HG03066 (cell line): ENCODE measurements around the gene CRTC1.

Experiments used
- ATAC-seq: cut with Tn5 transposase; IDR thresholded peaks from one replicate; pipeline ENCODE4 v1.9.1; 2021; ENCODE audit warnings: low read depth; ENCODE audit not compliant: unreplicated experiment

CRTC1 gene

DNA sequence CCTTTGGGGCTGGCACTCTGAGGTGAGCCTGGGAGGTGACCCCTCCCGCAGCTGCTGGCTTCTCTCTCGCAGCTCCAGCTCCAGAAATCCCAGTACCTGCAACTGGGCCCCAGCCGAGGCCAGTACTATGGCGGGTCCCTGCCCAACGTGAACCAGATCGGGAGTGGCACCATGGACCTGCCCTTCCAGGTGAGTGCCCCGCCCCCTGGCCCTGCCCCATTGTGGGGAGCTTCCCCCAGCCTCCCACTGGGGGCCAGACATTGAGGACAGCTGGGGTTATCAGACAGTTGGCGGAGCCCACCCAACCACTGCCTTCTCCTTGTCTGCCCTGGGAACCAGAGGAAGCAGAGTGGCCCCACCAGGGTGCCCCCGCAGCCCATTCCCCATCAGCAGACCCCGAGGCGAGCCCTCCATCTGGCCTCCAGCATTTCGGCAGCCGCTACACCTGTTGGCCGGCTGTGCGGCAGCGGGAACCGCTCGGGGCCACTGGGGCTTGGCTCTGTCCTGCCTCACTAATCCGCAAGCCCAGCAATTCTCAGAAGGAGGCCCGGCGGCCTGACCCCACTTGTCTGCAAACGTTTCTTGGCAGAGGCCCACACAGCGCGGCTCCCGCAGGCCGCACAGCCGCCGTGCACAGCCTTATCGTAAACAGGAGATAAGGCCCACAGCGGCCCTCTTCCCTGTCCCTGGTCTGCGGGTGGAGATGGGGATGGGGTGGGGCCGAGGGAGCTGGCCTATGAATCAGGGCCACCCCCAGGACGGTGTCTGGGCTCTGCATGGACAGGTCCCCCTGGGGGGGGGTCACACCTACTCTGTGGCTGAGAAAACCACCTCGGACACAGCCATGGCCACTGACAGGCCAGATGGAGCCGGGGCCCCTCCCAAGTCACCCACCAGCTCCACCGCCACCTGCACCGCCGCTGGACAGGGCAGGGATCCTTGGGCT lies 59.6 kb downstream of the CRTC1 start:
- no peak for ATAC-seq

DNA sequence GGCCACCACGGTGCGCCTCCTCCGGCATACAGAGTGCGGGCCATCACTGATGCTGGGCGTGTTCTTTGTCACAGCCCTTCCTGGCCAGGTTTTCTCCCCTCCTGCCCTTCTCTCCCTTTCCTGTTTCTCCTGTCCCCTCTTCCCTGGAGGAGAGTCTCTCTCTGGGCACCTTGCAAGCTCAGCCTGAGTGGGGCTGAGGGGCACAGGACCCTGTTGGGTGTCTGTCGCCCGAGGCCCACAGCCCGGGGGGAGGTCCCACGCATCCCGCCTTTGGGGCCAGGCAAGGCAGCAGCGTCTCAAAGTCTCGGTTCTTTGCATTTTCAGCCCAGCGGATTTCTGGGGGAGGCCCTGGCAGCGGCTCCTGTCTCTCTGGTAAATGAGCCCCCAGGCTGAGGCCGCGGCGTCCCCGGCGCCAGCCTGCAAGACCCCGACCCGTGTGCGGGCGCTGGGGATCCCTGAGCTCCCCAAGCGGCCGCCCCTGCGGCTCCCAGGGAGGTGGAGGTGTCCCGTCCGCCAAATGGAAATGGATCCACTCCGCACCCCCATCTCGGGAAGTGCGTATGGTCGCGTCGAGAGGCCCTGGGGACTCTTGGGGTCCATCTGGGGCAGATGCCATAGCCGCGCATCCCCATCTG lies 60.4 kb downstream of the CRTC1 start:
- no peak for ATAC-seq

- ATAC-seq = no peak
Measured at GRCh38 chr19:18745012-18745735, 61.7 kb downstream of the CRTC1 start.

DNA sequence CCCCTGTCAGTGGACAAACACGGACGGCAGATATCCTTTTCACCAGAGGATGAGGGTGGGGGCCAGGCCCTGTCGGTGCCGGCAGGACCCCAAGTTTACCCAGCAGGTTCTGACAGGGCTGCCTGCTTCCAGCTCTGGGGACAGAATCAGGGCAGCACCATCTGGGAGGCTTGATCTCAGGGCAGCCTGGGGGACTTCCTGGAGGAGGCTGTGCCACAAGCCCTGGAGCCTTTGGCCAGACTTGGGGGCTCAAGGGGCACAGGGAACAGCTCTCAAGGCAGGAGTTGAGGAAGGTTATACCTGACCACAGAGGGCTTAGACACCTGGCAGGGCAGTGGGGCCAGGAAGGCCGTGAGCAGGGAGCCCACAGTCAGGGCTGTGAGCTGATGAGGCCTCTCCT lies 62.5 kb downstream of the CRTC1 start:
- ATAC-seq = no peak

DNA sequence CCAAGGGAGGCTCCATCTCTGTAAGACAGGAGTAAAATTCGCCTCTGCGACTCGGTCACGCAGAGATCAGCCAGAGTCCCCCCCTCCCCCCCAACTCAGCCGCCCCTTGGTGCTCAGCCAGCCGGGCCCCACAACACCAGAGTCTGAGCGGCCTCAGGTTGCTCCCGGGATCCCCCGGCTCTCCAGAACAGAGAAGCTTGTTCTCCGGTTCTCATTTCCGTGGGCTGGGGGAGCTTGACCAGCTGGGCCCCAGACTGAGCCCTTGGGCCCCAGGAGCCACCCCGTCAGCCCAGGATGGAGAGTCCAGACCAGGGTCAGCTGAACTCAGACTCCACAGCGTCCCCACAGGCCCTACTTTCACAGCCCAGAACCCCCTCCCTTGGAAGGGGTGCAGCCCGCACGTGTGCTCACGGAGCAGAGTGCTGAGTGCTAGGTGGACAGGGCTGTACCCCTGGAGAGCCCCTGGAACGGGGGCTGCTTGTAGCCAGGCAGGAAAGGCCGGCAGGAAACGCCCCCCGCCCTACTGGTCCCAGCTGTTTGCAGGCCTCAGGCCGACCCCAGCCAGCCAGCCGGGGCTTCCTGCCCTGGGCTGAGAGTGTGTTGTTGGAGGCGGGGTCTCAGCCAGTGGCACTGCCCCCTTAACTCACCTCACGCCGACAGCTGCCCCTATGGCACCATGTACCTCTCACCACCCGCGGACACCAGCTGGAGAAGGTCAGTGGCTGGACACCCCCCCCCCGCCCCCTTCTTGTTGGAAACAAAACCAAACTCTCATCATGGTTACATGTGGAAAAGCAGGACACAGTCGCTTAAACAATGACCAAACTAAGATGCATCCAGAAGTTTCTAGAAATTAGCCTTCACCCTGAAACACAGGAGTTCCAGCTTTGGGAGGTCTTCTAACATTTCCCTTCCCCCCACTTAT lies 63.2 kb downstream of the CRTC1 start:
- no peak for ATAC-seq

- ATAC-seq = no peak
Measured at GRCh38 chr19:18749362-18750231, 66.1 kb downstream of the CRTC1 start.

GRCh38 chr19:18750295-18750970 lies 67.0 kb downstream of the CRTC1 start:
- ATAC-seq = no peak

GRCh38 chr19:18751571-18751970 lies 68.1 kb downstream of the CRTC1 start:
- no peak for ATAC-seq

- no peak for ATAC-seq
Measured at GRCh38 chr19:18754501-18754900, 71.0 kb downstream of the CRTC1 start.

DNA sequence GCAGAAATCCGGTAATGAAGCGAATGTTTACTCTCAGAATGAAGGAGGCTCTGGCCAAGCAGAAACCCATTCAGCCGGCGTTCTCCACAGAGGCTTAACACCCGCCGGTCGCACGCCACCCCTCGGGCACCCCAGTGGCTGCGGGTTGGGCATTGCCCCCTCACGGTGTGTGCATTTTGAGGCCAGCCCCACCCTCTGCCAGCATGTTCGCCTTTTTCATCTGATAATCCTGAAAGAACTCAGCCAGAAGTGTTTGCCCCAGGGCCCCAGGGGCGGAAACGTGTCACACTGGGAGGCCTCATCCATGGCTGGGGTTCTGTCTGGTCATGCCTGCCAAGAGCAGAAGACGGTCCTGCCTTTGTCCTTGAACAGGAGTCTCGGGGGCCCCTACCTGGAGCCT lies 73.4 kb downstream of the CRTC1 start:
- ATAC-seq = no peak

DNA sequence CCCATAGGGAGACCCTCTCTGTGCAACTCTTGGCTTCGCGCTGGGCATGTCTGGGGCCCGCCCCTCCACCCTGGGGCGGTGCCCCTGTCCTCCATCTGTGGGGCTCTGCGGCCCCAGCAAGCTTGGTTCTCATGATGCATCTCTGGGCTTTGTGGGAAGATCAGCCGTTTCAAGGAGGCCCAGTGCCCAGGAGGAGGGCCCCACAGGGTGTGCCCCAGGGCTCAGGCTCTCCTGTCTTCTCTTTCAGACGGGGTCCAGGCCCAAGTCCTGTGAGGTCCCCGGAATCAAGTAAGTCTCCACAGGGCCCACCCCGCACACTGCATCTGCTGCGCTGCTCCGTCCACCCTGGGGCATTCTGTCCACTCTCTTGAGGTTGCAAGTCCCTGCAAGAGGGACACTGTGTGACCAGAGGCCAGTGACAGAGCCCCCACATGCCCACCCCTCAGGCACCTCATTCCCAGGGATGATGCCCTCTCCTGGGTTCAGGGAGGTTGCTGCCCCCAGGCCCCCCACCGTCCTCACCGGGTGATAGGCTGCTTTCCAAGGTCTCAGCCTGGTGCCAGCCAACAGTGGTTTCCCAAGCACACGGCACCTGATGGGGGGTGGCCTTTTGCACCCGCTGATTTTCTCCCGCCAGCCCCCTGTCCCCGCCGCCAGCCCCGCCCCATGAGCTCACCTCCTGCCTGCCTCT lies 76.0 kb downstream of the CRTC1 start:
- ATAC-seq = no peak

- ATAC-seq = no peak
Measured at GRCh38 chr19:18759995-18760426, 76.5 kb downstream of the CRTC1 start.

DNA sequence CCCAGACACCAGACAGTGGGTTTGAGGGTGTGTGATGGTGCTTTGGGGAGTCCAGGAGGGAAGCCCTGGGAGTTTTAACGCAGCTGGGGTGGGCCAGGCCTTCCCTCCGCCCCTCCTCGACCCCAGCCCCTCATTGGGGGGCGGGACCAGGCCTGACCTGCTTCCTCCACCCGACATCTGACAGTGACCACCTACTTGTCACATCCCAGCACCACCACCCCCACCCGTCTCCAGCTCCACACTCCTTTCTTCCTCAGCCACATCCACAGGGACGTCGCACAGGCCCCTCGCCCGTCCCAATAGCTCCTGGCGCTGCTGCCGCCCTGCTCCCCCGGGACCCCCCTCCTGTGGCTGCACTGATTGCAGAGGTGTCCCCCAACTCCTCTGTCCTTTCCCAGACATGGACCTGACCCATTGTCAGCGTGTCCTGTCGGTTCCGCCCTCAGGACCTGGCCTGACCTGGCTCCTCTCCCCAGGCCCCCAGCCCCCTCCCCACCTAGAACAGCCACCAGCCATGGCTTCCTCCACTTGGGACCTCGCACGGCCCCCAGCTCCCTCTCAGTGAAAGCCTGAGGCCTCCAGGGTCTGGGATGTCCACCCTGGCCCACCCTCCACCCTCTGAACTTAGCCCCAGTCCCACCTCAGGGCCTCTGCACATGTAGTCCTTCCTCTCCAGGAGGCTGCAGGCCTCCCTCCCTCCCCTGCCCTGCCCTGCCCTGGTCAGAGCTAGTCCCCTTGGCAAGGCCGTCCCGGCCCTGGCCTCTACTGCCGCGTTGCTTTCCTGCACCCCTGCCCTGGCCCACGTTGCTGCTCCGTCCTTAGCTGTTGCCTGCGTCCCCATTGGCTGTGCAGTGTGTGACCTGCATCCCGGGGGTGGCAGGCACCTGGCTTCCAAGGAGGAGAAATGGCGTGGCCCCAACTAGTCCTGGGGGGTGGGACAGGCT lies 77.2 kb downstream of the CRTC1 start:
- ATAC-seq = no peak

GRCh38 chr19:18761531-18762110 lies 78.1 kb downstream of the CRTC1 start:
- no peak for ATAC-seq

GRCh38 chr19:18762125-18763023 lies 78.9 kb downstream of the CRTC1 start:
- no peak for ATAC-seq
